DMS53 (cell line): Measurements from ENCODE around the gene DOCK2.
"Not testable (repeated sequence)": the region's sequence is repeated elsewhere in the genome, so short reads cannot be mapped to it uniquely, and the experiment has no call there.

Source experiments
- DNase-seq: peaks from one replicate; lab custom pipeline; 2025; lab: John Stamatoyannopoulos, UW

Gene DOCK2

DNA sequence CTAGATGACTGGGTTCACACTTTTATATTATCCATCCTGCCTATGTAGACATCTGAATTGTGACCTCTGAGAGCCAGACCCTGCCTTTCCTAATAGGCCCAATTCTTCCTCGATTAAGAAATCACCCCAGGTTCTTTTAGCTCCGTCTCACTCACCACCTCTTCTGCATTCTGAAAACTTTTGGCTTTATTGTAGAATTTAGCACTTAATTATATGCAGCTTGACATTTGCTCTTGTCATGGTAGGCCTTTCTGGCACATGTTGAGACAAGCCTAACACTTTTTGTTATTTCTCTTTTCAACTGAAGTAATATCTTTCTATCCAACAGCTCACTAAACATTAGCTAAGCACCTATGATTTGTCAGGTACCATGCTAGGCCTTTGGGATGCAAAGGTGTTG lies 180.0 kb downstream of the DOCK2 start:
- no peak for DNase-seq

DNA sequence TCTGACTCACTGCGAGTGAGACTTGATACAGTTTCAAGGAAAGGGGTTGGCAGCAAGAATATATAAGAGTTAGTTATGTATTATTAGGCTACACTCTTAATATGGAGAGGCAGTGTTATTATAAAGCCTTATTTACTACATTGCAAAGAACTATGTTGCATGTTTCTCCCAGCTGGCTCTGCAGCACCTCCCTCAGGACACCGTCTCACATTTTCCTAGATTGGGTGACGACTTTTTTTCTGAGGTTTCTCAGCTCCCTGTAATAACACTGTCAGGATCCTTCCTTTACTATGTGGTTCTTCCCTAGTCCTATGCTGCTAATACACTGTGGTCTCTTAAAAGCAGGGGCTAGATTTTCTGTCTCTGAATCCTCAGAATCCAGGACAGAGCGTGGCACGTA lies 189.5 kb downstream of the DOCK2 start:
- DNase-seq = peak; percentile 10

DNA sequence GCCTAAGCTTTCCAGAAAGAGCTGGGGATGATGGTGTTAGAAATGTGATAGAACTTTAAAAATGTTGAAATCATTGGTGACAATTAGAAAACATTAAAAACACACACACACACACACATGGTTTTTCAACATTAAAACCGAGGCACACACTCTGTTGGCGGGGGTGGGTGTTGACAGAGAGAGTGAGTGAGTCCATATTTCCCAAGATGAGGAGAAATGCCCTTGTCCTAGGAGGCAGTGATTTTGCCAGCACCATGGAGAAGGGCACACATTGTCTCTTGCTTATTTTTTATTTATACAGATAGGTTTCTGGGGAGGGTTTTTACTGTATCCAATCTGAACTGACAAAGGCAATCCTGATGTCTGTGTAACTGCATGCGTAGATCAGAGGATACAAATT lies 190.7 kb downstream of the DOCK2 start:
- DNase-seq = no peak

DNA sequence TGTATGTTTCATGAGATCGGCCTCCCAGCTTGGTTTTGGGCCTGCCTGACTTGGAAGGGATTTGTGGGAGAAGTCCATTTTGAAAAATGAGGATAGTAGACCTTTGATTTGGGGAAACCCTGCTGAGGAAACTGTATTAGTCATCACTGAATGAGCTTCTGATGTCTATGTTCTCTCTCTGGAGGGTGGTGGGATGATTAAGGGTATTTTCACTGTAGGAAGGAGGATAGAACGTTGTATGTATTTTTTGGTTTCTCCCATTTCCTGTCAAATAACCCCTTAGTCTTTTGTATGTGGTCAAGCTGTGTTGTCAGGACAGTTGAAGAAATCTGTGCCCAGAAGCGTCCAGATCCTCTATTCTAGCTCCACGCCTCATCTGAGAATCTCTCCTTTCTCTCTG lies 191.3 kb downstream of the DOCK2 start:
- DNase-seq = no peak

DNA sequence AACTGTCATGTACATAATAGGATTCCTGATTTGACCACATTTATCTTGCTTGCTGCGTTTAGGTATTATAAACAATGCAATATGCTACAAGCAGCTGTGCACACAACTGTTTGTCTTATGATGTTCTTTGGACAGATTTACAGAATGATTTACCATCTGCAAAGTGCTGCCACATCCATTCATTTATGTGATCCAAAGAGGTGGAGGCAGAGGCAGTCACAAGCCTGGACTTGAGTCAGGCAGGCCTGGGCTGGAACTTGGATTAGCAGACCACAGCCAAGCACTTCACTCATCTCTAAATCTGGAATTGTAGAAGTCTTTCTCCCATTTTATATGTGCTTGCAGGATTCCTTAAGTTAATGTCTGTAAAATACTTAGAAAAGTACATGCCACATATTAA lies 194.3 kb downstream of the DOCK2 start:
- DNase-seq = no peak

DNA sequence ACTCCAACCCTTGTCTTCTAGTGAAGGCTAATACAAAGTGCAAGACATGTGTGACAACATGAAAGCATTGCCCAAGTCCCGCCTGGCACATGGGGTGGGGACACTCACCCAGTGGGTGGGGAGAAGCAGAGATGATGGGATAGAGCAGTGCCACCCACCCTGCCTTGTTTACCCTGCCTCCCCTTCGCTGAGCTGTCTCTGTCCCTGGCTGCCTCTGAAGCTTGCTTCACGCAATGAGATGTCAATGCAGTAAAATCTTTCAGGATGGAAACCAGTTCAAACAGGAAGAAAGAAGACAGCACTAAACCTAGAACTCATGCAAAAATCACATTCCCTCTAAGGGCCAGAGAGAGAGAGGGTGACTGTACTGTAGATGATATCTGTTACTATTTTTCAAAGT lies 195.2 kb downstream of the DOCK2 start:
- DNase-seq = no peak

DNA sequence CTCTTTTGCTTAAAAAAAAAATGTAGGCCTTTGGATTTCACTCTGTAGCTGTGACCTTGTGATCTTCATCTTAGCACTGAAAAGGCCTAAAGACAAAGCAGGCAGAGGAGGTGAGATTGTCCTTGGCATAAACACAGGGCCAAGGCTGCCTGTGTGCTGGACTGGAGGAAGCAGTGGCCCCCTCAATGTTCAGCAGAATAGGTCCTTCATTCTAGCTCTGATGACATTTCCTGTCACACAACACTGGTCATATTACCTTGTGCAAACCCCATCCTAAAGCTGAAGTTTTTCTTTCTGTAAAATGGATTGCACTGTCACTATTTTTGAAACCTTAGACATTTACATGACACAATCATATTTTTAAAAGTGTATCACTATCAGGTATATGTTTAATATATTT lies 195.8 kb downstream of the DOCK2 start:
- no peak for DNase-seq

DNA sequence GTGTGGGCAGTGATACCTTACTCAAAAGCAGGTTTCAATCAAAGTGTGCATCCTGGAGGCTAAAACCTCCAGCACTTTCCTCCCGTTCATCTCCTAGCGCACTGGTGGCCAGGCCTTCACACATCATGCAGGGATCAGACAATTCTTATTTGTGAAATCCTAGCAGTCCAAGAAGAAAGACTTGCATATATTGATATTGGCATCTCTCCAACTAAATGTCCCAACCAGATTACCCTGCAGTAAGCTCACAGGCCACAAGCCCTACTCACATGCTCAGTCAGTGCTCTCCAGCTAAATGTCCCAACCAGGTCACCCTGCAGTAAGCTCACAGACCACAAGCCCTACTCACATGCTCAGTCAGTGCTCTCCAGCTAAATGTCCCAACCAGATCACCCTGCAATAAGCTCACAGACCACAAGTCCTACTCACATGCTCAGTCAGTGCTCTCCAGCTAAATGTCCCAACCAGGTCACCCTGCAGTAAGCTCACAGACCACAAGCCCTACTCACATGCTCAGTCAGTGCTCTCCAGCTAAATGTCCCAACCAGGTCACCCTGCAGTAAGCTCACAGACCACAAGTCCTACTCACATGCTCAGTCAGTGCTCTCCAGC lies 196.7 kb downstream of the DOCK2 start:
- DNase-seq = not testable (repeated sequence)

DNA sequence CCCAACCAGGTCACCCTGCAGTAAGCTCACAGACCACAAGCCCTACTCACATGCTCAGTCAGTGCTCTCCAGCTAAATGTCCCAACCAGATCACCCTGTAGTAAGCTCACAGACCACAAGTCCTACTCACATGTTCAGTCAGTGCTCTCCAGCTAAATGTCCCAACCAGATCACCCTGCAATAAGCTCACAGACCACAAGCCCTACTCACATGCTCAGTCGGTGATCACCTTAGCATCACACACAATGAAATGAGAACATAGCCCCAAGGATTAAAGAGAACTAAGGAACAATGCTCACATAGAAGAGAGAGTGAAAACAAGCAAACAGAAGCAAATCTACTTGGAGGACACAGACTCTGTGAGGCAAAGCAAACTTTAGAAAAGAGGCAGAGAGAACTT lies 197.5 kb downstream of the DOCK2 start:
- DNase-seq = not testable (repeated sequence)

DNA sequence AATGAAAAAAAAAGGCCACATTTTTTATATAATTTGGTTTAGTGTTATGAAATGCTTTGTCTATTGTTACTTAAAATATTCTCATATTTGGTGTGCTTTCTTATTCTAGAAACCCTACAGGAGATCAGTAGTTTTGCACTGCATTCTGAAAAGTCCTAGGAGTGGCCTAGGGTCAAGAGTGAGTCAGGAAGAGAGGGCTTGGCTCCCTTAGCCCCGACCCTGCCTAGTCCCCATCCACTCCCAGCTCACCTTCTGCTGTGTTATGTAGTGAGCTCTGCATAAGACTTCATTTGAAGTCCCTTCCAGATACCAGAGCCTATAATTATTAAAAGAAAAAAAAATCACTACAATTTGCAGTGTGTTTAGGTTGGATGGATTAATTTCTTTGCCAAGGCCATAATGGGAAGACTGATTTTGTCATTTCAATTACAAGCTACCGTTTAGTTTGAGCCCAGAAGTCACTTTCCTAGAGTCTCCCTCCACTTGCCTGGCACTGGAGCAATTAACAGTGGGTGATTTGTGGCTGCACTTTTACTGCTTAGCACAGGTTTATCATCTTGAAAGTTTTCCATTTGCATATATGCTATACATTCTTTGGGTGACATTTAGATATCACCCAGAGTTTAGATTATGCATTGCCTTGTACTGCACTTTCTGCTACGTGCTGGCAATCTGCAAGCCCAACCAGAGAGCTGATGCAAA lies 199.9 kb downstream of the DOCK2 start:
- DNase-seq = no peak

DNA sequence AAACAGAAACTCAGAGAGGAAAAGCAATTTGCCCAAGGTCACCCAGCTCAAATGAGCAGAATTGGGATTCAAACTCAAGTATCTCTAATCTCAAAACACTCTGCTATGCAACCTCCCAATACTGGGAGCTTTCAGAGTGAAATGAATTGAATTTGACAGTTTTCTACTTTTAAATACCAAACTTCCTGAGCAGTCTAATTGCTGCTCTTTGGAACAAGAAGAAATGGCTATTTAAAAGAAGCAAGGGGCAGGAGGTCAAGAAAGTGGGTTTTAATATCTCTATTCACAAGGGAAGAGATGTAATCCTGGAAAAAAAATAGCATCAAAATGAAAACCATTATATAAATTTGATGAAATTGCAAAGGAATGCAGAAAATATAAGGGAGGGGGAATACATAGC lies 200.6 kb downstream of the DOCK2 start:
- no peak for DNase-seq

DNA sequence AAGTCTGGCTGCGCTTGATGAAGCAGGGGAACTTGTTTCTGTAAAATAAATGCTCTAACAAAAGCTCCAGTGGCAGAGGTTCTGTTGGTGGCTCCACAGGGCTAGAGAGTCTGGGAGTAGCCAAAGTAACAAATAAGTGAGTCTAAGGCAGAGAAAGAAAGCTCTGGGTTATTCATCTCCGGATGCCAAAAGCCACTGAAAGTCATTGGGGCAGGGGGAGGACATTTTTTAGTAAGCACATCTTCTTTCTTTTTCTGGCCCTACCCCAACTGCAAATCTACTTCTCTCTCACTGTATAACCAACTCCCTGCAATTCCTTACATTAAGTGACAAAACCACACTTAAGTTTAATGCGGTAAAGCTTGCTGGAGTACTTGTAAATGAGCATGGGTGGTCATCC lies 201.6 kb downstream of the DOCK2 start:
- DNase-seq = no peak

DNA sequence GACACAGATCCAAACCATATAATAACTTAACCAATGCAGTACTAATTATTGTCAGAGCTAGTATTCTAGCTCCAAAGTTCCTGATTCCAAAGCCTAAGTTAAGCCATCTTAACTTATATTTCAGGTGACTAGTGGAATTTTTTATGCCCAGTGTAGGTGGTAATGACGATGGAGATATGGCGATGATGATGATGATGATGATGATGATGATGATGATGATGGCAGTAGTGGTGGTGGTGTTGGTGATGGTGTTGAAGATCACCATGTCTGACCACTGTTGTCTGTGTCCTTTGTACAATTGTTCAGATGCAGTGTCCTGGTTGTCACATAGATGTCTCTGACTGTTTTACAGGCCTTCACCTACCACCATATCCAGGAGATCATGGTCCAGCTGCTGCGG lies 203.3 kb downstream of the DOCK2 start:
- no peak for DNase-seq

DNA sequence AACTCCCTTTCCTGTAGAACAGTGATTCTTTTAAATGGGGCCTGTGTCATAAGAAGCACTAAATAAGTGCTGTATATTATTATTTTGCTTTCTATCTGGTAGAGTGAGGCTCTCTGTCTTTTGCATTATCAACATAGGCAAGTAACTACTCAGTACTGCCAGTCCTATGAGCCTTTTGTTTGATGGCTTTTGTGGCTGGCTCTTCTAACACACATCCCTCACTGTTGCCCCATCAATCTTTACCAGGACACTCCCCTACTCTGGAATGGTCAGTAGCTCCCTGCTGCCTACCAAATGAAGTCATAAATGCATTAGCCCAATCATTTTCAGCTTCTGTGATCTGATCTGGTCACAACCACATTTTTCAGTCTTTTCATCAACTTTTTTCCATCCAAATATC lies 205.6 kb downstream of the DOCK2 start:
- DNase-seq = no peak

DNA sequence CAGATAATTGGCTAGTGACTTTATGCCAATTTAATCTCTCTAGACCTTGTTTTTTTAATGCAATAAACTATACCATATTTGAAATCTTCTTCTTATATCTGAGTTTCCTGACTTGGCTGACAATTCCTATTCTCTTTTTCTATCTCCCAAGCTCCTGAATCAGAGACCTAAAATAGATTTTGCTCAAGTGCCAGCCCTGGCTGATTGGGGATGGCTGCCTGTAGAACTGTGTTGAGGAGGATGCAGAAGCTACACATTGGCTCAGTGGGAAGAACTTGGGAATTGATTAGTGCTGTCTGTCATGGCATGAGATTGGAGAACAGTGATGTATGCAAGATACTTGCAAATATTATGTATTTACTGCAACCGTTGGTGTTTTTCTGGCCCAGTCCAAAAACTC lies 210.4 kb downstream of the DOCK2 start:
- DNase-seq = no peak

DNA sequence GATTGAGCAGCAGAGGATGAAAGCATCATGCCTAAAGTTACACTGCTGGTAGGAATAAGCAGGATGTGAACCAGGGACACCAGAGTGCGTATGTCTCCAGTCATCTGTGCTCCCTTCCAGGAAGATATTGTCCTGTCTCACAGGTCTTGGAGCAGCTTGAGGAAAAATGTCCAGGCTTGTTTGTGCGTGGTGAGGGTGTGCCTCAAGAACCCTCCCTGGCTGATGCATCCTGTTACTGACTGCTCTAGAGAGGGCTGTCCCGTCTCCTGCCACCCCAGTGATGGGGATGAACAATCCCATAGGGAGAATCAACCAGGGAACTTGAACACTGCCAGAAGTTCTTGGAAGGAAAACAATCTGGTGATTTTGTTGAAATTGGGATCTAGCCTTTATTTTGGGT lies 211.2 kb downstream of the DOCK2 start:
- no peak for DNase-seq

DNA sequence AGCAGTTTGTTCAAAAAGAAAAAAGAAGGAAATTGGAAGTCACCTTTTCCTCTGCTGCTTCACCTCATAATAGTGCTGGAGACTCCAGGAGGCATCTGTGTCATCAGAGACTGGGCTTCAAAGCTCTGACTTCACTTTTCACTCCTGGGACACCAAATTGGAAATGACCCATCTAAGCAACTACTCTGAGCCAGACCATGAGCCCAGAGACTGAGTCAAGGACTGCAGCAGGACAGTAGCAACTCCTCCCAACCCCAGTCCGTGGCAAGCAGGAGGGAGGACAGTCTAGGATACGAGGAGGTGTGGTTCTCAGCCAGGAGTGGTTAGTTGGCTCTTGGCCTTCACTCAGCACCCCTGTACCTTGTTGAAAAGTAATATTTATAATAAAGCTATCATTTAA lies 211.7 kb downstream of the DOCK2 start:
- DNase-seq = no peak

DNA sequence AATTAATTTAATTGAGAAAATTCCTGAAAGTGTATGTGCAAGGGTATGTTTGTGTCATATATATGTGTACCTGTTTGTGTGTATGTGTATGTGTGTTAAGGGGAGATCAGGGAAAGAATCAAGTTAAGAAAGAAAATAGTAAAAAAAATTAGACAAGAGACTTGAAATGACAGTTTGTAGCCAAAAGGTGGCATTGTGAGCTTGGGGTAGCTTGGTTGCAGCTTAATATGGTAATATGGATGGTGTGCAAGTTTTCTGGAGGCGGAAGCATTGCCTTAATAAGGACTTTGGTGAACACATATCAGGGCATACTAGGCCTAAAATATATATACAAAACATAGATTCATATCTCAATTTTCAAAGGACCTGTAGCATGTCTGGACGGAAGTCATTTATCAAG lies 213.3 kb downstream of the DOCK2 start:
- peak; percentile 9 for DNase-seq

DNA sequence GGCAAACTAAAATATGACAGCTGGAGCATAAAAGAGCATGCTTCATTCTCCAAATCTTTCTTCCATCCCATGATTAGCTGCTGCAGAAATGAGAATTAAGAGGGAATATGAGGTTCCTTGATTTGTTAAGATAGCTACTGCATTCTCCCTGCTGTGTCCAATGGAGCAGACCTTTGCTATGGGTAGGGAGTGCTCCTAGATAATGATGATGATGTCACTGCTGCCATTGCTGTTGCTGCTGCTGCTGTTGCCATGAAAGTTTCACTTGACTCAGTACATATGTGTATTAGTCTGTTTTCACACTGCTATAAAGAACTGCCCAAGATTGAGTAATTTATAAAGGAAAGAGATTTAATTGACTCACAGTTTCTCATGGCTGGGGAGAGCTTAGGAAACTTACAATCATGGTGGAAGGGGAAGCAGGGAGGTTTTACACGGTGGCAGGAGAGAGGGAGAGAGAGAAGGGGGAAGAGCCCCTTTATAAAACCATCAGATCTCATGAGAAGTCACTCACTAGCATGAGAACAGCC lies 214.3 kb downstream of the DOCK2 start:
- no peak for DNase-seq

DNA sequence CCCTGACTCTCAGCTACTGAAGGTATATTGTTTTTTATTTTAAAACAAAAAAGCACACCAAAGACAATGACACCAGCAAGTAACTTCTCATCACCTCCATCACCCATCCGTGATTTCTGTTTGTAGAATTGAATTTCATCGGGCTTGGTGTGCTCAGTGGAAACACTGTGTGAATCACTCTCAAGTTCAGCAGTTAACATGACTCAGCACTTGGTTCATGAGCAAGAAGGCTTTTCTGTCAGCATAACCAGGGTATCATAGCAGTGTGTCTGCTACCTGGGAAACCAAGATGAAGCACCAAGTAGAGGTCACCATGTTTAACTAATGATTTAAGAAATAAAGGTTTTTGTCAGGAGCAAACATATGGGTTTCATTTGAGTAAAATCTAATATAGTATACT lies 219.5 kb downstream of the DOCK2 start:
- DNase-seq = peak; percentile 10

DNA sequence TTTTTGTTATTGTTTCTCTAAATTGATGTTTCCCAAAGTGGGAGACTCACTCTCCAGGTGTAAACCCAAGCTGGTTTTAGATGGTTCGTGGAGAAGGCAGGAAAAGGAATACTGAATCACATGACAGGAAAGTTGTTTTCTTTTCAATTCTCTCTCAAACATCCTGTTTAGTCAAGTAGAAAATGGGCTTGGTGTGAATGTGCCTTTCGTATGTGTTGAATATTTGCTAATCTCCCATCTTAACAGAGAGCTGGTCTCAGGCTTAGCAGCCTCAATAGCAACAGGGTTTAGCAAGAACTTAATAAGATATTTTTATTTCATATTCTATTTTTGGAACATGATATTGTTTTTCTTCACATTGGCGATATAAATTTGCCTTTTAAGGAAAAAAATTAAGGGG lies 223.5 kb downstream of the DOCK2 start:
- no peak for DNase-seq

DNA sequence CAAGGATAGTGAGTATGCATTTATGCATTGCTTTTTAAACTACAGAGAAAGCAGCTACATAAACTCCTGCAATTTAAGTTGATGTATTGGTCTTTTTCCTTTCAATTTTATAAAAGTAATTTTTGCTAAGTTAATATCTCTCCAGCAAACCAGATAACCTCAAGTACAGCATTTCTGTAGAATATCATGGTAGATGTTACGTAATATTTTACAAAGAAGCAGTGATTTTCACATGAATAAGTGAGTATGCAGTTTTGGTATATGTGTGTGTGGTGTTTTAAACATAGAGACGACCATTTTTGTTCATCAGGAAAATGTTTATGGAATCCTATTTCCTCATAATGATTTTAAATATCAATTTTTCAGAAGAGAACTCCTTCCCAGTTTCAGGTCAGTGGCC lies 224.4 kb downstream of the DOCK2 start:
- DNase-seq = no peak

DNA sequence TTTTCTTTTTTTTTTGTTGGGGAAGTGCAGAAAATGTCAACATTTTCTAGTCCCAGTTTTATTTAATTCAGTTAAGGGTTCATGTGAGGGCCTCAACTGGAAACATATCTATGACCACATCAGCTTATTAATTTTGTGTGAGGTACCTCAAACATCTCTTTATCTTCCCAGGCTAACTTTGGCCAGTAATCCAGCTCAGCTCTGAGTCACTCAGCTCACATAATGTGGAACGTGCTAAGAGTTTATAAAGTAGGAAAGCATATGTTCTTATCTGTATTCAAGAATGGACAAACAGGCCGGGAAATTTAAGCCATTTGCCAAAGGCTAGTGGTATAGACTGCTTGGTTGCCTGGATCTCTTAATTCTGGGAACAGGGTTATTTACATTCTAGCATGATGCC lies 224.9 kb downstream of the DOCK2 start:
- no peak for DNase-seq

DNA sequence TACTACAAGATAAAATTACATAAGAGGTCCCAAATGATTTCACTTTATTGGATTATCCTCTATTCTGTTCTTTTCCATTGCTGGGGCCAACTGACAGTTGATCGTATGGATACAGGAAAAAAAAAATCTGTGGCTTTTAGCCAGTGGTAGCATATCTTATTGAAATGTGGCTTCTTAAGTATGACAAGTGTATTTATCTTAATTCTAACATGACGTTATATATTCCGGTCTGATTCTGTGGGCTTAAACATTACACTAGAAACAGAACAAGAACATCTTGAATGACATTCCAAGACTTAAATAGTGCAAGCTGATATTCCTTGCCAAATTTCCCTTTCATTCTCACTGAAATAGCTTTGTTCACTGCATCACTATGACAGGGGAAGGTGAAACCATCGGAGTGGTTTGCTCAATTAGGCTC lies 225.3 kb downstream of the DOCK2 start:
- DNase-seq = no peak
